GM21576 (cell line): Measurements from ENCODE around the gene LMO7.
"Not testable (repeated sequence)": the region's sequence is repeated elsewhere in the genome, so short reads cannot be mapped to it uniquely, and the experiment has no call there.

ENCODE experiments used
- ATAC-seq: cut with Tn5 transposase; IDR thresholded peaks from one replicate; pipeline ENCODE4 v1.9.1; 2021; ENCODE audit warnings: mild to moderate bottlenecking, moderate library complexity; ENCODE audit not compliant: unreplicated experiment

LMO7 gene

DNA sequence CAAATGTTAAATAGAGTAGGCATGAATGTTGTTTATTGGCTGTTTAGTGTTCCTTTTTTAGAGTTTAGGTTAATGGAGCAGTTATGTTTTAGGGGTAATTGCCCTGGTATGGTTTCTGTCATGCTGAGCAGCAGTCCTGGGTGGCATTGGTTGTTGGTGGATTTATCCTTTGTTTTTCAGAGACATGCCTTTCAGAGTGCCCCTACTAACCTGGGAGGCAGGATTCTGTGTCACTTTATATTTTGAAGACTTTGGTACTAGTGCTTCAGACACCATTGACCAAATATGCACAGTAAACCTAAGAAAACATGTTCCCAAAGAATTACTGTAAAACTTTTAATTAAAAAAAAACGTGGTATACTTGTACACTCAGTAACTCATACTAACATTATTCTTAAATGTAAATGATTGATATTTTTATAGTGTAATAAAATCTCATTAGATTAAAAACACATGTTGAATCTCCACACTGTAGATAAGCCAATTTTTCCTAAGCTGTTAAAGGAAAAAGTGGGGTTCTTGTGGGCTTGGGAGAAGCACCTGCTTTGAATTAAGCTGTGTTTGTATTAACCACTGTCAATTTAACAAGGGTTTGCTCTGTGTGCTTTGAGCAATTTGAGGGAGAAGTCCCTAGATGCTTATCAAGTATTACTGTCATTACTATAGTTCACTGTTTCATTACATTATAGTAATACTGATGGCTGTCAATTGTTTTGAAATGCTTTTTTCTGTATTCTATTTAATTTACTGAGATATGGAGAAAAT, 133.2 kb downstream of the LMO7 start:
- no peak for ATAC-seq

DNA sequence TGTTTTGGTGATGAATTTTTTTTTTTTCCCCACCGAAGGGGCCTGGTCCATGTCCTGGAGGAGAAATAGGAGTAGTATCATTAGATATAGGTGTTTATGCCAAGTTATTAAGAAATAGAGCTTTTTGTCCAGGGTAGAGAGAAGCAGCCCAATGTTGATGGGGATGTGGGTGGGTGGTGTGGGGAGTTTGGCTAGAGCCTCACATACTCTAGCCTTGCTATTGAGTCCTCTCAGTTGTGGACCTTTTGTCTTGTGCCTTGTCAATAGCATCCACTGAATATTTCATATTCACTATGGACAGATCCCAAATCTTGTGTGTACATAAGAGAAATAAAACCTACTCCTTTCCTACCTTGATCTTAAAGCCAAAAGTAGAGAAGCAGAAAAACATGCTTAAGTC, 134.0 kb downstream of the LMO7 start:
- no peak for ATAC-seq

DNA sequence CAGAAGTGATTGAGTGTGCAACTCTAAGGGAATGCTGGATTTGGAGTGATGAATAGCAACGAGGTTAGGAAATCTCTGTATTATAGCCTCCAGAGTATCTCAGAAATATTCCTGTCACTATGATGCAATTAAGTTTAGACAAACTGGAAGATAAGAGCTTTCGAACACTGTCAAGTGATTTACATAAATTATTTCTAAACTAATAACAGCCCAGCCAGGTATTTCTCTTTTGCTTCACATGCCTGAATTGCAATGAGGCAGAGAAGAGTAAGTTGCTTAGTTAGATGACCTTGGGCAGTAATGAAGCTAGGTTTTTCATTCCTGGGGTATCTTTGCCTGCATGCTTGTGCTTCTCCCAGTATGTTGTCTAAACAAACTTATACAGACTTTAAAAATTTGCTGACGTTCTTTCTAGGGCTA, 134.5 kb downstream of the LMO7 start:
- no peak for ATAC-seq

DNA sequence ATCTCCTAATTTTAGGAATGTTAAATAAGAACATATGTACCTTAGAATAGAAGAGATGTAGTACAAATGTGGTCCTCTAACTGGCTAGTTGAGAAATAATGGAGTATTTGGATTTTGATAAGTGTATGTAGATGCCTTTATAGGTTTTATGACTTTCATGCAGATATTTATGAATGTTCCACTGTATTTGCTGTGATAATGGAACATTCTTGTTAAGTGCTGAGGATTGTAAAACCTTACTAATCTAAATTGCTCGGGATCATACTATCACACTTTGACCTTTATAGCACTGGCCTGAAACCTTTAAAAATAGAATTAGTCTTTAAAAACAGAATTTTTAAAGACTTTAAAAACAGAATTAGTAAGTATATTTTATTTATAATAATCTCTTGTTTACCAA, 135.1 kb downstream of the LMO7 start:
- no peak for ATAC-seq

DNA sequence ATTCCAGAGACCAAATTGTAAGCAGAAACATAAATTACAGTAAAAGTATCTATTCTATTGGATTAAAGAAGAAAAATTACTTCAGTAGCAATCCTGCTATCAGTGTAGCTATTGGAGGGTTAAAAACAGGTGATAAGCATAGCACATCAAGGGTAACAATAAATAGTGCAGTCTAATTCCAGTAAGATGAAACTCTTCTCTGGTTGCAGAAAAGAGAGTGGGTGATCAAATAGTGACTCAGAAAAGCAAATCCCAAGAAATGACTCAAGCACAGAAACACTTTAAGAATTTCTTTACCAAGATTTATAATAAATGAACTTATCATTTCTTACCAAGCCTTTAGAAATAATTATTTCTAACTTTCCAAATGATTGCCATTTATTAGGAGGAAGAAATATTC, 135.7 kb downstream of the LMO7 start:
- ATAC-seq, result no peak

DNA sequence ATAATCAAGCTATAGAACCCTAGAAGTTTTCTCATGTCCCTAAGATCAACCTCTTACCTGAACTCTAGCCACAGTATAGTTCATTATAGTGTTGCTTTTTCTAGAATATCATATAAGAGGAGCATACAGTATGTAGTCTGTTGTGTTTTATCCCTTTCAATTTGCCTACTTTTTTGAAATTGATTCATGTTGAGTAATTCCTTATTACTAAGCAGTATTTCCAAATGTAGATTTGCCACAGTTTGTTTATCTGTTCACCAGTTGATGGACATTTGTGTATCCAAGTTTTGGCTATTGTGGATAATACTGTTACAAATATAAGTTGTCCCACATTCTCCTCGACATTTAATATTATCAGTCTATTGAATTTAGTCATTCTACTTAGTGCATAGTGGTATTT, 138.0 kb downstream of the LMO7 start:
- ATAC-seq, result no peak

DNA sequence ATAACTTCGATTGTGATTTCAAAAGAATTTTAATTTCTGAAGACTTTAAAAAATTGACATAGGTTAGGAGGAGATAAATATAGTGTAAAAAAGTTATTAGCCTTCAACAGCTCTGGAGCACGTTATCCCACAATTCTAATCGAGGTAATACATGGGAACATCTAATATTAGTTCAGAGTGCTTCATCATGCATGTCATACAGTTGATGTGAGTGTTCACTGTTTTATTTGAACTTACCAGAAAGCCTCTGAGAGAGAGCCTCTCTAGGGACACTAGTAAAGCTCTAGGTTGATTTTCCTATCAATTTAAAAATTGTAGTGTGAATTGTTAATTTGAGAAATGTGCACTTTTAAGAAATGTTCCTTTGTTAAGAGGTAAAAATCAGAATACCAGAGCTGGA, 140.4 kb downstream of the LMO7 start:
- ATAC-seq, result no peak

DNA sequence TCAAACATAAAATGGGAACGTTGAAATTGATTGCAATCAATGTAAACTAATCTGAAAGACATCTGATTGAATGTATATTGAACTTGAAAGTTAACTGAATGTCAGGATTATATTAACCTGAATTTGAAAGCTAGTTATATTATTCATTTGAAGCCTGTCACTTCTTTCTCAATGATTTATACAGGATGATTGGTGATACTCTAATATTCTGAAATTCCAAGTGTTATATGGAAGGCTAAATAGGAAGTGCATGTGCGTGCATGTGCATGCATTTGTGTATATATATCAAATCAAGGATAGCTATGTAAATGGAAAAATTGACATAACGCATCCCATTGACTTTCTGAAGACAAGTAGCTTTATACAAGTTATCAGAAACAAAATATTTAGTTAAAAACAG, 143.3 kb downstream of the LMO7 start:
- no peak for ATAC-seq

DNA sequence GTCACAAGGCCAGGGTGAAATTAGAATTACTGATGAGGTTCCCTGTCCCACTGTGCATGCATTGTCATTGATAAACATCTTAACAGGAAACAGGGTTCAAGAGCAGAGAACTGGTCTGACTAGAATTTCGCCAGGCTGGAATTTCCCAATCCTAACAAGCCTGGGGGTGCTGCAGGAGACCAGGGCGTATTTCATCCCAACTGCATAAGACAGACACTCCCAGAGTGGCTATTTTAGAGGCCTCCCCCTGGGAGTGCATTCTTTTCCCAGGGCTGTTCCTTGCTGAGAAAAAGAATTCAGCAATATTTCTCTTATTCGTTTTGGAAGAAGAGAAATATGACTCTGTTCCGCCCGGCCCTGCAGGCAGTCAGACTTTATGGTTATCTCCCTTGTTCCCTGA, 144.0 kb downstream of the LMO7 start:
- not testable (repeated sequence) for ATAC-seq

DNA sequence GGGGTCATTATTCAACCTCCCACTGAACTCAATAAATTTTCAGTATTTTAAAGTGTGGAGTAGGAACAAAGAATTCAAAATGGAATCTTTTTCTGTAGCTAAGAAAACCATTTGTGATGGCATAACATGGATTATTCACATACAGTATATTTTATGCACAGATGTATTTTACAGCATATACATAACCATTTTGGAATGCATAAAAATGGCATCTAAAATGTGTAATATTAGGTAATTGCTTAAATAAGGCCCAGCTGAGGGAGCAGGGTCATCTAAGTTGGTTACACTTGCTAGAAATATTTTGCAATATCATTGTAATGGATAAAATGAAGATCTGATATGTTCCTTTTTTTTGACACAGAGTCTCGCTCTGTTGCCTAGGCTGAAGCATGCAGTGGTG, 146.9 kb downstream of the LMO7 start:
- ATAC-seq, result no peak

DNA sequence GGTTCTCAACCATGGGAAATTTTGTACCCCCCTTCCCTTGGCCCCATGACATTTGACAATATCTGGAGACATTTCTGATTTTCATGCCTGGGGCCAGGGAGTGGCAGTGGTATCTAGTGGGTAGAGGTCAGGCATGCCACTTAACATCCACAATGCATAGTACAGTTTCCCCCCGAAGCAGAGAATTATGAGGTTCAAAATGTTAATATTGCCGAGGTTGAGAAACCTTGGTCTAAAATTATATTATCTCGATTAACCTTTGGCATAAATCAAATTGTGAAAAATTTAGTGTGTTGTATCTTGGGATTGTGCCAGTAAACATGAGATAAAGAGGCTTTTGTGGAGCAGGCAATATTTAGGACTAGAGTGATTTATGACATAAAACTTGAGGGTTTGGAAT, 147.9 kb downstream of the LMO7 start:
- ATAC-seq, result no peak

DNA sequence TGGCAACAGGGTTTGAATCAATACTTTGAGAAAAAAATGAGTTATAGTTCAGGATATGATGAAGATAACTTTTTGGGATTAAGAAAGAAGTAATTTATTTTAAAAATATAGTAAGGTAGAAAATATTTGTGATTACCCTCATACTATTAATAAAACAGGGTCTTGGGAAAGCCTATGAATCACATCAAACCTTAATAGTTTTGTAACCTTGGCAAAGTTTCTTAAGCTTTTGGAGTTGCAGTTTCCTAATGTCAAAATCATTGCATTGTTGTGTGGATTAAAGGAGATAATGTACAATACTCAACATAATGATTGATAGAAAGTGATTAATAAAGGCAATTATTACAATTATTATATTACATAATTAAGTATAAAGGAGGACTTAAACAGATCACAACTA, 149.0 kb downstream of the LMO7 start:
- ATAC-seq, result no peak

DNA sequence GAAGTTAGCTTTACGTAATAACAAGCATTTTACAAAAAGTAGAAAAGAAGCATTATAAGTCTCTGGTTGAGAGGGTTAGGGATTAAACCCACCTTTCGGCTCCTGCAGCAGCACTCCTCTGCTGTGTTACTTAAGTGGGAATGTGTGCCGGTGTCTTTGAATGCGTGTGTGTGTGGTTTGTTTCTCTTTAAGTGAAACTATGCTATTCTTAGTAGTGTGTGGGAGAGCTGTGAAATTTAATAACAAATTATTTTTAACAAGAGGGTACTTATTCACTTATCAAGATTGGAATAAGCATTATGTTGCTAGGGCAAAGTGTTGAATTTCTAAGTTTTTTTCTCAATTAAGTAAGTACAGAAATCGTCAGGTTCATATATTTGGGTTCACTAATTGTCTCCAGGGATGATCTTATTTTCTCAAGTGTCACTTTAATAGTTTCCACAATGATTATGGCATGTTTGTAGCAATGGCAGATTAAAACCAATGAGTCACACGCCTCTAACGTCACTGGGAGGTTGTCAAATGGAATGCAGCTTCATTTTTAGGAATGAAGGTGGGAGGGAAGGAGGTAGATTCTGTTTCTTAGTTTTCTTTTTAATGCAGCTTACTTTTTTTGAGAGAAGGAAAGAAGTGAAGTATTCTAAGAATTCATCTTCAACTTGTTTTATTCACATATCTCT, 151.3 kb downstream of the LMO7 start:
- no peak for ATAC-seq

DNA sequence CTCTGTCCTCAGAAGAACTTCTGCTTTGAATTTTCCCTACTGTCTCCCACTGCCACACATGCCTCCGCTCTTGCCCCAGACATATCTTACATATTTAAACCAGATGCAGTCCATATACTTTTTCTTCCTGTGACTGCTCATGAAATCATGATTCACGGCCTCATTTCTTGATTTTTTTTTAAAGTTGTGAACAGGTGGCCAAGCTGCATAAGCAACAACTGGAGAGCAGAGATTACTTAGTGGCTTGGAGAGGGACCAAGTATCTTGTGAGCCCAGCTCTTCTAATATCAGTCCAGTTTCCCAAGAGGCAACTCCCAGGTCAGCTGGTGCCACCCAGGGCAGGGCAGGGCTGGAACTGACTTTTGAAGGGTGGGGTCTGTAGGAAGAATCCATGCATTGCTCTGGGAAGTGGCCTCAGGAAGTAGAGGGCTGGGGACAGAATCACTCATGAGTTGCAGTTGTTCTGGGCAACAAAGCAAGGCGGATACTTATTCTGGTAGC, 152.4 kb downstream of the LMO7 start:
- no peak for ATAC-seq

DNA sequence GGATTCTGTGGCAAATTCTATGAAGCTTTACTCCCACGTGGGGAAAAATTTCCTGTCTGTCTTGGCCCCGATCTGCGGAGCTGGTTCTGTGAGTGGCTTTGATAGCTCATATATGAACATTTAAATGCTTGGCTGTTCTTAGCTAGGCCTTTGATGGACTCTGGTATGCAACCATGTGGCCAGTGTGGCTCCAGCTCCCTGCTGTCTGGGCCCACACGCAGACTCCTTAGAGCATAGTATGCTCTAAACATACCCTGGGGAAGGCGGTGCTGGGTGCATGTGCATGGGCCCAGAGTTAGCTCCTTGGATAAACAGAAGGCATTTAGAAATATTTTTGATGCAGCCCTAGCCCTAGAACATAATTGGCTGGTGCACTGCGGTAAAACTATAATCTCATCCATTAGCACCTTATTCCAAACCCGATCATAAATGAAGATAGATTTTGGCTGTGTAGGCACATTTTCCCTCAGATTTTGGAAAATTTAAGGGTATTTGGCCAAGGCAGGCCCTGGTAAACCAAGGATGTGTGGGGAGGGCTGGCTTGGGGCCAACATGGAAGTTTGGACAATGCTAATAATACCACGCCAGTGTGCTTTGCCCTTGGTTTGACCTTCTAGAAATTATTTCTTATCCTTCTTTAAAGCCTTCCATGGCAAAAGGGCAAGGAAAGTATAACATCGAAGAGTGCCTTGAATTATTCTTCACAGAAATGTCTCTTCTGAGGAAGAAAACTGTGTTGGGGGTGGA, 153.5 kb downstream of the LMO7 start:
- no peak for ATAC-seq

DNA sequence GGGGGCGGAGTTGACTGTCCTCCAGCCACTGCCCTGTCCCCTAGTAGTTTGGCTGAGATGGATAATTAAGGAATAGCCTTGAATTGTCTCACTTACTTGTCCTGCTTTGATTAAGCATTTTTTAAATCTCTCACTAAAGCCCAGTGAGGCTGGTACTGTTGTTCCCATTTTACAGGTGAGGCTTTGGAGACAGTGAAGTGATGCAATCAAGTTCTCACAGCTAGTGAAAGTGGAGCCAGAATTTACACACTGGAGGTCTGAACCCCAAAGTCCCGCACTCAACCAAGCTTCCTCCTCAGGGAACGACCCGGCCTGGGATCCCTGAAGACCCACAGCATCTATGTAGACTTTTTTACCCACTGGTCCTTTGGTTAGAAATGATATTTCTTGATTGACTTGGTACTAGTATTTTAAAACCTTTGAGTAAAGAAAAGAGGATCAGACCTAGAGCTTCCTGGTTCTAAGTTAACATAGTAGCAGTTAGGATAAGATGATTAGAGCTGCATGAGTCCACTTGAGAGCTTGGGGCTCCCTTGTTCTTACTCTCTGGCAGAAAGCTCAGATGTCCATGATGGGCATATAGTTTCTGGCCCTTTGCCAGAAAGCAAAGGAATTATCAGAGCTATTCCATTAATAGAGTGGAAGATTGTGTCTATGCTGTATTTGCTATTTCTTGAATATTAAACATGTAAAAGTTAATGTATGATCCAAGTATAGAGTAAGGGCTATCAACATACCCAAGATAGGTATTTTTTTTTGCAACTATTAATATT, 154.3 kb downstream of the LMO7 start:
- ATAC-seq, result no peak

DNA sequence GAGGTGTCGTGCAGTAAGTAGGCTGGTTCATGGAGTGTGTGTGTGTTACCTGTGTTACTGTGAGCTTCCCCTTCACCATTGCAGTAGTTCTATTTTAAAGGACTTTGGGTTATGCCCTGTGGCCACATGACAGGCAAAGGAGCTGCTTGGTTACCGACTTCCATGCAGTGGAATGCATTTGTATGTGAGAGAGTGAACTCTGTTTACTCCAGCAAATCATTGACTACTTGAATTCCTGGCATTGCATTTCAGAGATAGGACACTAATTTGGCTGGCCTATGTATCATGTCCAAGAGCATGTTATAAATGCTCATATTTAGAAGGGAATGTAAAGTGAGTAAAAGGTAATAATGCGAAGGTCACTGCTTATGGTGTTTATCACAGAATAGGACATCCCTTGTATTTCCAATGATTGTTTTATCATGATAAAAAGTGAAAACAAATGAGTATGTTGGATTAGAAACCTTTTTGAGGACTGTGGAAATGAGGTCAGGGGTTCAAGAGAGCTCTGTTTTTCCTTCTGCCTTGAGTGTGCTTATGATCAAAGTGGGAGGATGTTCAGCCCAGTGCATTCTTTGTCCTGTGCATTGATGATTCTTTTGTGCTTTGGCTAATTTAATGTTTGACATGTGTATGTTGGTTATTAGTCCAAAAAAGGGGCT, 156.5 kb downstream of the LMO7 start:
- ATAC-seq, result no peak

DNA sequence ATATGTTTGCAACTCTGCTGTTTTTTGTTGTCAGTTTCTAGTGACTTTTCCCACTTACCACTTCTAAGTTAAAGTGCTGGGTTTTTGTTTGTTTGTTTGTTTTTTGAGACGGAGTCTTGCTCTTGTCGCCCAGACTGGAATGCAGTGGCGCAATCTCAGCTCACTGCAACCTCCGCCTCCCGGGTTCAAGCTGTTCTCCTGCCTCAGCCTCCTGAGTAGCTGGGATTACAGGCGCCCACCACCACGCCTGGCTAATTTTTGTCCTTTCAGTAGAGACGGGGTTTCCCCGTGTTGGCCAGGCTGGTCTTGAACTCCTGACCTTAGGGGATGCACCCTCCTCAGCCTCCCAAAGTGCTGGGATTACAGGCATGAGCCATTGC, 157.0 kb downstream of the LMO7 start:
- not testable (repeated sequence) for ATAC-seq

DNA sequence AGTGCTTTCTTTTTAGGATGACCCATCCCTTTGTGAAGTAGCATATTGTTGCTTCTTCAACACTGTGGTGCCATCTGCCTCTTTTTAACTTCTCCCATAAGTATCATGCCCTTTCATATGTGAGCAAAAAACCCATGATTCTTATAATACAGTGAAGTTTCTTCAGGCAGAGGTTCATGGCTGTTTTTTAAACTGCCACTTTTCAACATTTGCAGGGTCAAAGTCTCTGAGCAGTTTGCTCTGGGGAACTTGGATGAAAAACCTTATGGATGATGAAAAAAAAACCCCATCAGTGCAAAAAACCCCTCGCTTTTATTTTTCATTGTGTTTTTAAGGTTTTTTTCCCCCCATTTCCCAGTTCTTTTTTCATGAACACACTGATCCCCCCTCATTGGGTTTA, 158.5 kb downstream of the LMO7 start:
- no peak for ATAC-seq

DNA sequence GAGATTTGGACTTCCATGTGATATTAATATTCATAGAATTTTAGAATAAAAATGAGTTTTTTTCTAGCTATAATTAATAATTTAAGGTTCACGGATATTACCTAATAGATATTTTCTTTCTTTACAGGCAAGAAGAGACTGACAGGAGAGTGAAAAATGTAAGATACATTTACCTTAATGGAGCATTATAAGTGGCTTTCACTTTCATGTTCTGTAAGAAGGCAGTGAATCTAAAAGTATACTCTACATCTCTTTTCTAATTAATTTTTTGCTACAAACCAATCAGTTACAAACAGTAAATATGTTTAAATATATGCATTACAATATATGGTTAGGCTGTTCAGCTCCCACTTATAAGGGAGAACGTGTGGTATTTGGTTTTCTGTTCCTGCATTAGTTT, 159.1 kb downstream of the LMO7 start:
- ATAC-seq, result no peak

DNA sequence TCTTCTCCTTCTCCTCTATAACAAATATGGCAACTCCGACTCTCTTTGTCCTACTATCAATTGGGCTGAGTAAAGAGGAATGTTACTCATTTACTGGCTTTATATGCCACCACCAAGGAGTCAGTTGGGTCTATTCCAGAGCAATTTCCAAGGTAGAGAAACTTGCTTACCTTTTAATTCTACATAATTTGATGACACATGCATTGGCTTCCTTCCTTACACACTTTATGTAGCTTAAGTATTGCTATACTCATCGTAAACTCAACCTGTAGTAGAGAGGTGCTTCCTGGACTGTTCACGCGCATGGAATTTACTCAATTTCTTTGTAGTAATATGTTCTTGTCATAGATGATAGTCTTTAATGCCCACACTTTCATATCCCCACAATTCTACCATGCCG, 160.7 kb downstream of the LMO7 start:
- ATAC-seq, result no peak
